ENCODE data around the gene RSF1.

The RSF1 gene

GRCh38 chr11:77747381-77747969 is 73.0 kb downstream of the RSF1 start:
- FAIRE-seq: no peak

- FAIRE-seq: no peak
These were observed 84.0 kb downstream of the RSF1 start for GRCh38 chr11:77736473-77736872.

GRCh38 chr11:77734890-77735289 is 85.6 kb downstream of the RSF1 start:
- no peak for FAIRE-seq

GRCh38 chr11:77732143-77732542 is 88.4 kb downstream of the RSF1 start:
- FAIRE-seq: no peak

- no peak for FAIRE-seq
These were observed 89.7 kb downstream of the RSF1 start for GRCh38 chr11:77730789-77731188.

GRCh38 chr11:77729063-77729462 is 91.5 kb downstream of the RSF1 start:
- FAIRE-seq: no peak

GRCh38 chr11:77728203-77728786 is 92.2 kb downstream of the RSF1 start:
- no peak for FAIRE-seq

GRCh38 chr11:77726524-77726923 is 94.0 kb downstream of the RSF1 start:
- FAIRE-seq: no peak

- FAIRE-seq: no peak
These were observed 95.1 kb downstream of the RSF1 start for GRCh38 chr11:77725433-77725832.

GRCh38 chr11:77724636-77725035 is 95.9 kb downstream of the RSF1 start:
- FAIRE-seq: no peak

GRCh38 chr11:77723024-77723423 is 97.5 kb downstream of the RSF1 start:
- no peak for FAIRE-seq

- FAIRE-seq: peak; percentile 73
These were observed 110.2 kb downstream of the RSF1 start for GRCh38 chr11:77710358-77710757.

- FAIRE-seq: no peak
These were observed 114.5 kb downstream of the RSF1 start for GRCh38 chr11:77705876-77706579.

GRCh38 chr11:77705195-77705875 is 115.2 kb downstream of the RSF1 start:
- FAIRE-seq: no peak

- no peak for FAIRE-seq
These were observed 116.5 kb downstream of the RSF1 start for GRCh38 chr11:77704029-77704428.

GRCh38 chr11:77699425-77699824 is 121.1 kb downstream of the RSF1 start:
- no peak for FAIRE-seq

- FAIRE-seq: peak; percentile 41
These were observed 121.6 kb downstream of the RSF1 start for GRCh38 chr11:77698896-77699295.

- FAIRE-seq: no peak
These were observed 122.7 kb downstream of the RSF1 start for GRCh38 chr11:77697865-77698264.

GRCh38 chr11:77695417-77695816 is 125.1 kb downstream of the RSF1 start:
- no peak for FAIRE-seq

GRCh38 chr11:77690649-77691048 is 129.9 kb downstream of the RSF1 start:
- FAIRE-seq: no peak

GRCh38 chr11:77687088-77687487 is 133.4 kb downstream of the RSF1 start:
- FAIRE-seq: no peak

- no peak for FAIRE-seq
These were observed 143.4 kb downstream of the RSF1 start for GRCh38 chr11:77677138-77677537.

GRCh38 chr11:77672264-77672663 is 148.3 kb downstream of the RSF1 start:
- FAIRE-seq: no peak

Data from A204.1 (cell line).